ELF-1 (cell line): ENCODE results near the gene SLC36A4.
"Not testable (repeated sequence)": the region's sequence is repeated elsewhere in the genome, so short reads cannot be mapped to it uniquely, and the experiment has no call there.

Experiments
- DNase-seq: peaks from one replicate; pipeline ENCODE4 v3.0.0-alpha.2; 2016; ENCODE audit warnings: low read depth, low spot score

The SLC36A4 gene

GRCh38 chr11:93122535-93123235, 75.1 kb downstream of the SLC36A4 start:
- no peak for DNase-seq

GRCh38 chr11:93118276-93118675, 79.5 kb downstream of the SLC36A4 start:
- no peak for DNase-seq

- DNase-seq = no peak
Observed at GRCh38 chr11:93117565-93117964, 80.2 kb downstream of the SLC36A4 start.

GRCh38 chr11:93116641-93117441, 81.0 kb downstream of the SLC36A4 start:
- peak; percentile 76 for DNase-seq

GRCh38 chr11:93114304-93114703, 83.5 kb downstream of the SLC36A4 start:
- no peak for DNase-seq

GRCh38 chr11:93113824-93114223, 84.0 kb downstream of the SLC36A4 start:
- no peak for DNase-seq

DNA sequence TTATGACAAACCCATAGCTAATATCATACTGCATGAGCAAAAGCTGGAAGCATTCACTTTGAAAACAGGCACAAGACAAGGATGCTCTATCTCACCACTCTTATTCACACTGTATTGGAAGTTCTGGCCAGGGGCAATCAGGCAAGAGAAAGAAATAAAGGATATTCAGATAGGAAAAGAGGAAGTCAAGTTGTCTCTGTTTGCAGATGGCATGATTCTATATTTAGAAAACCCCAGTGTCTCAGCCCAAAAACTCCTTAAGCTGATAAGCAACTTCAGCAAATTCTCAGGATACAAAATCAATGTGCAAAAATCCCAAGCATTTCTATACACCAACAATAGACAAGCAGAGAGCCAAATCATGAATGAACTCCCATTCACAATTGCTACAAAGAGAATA, 86.6 kb downstream of the SLC36A4 start:
- not testable (repeated sequence) for DNase-seq

DNA sequence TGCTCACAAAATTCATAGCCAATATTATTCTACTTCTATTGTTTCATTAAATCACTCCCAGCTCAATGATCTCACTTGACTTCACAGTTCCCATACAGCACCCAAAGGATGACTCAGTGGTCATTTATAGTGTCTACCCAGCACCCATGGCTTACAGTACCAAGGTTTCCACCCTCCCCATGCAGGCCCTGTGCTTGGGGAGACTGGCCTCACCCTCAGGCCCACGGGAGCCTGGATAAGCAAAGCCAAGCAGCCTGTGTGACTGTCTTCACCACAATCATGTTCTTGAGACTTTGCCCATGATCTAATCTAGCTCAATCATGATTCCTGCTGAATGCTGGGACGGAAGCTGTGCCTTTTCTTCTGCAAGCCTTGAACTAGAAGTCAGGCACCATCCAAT, 97.6 kb downstream of the SLC36A4 start:
- no peak for DNase-seq

- DNase-seq = peak; percentile 40
Observed at GRCh38 chr11:93099806-93100205, 98.0 kb downstream of the SLC36A4 start.
